Progenitor cell of endocrine pancreas (in vitro differentiated cells): ENCODE results near the gene IRS1. TPM values are rescaled to one million over a fixed set of nuclear protein-coding genes. Genes with fewer than 3 reads are reported as not detected.
A peak's percentile ranks its signal among the peaks of the same experiment; 100 is the strongest.
"Not testable (repeated sequence)": the region's sequence is repeated elsewhere in the genome, so short reads cannot be mapped to it uniquely, and the experiment has no call there.

Source experiments
- DNase-seq: peaks from one replicate; pipeline ENCODE4 v3.0.0; 2021; ENCODE audit warnings: low spot score; ENCODE audit not compliant: unreplicated experiment
- H3K27ac Mint-ChIP-seq: 2 replicates; pipeline ENCODE4 v1.8.0; 2021; ENCODE audit warnings: mild to moderate bottlenecking, moderate library complexity, mixed read lengths
- H3K27me3 Mint-ChIP-seq: 2 replicates; pipeline ENCODE4 v1.8.0; 2021; ENCODE audit warnings: mixed read lengths
- H3K36me3 Mint-ChIP-seq: 2 replicates; pipeline ENCODE4 v1.8.0; 2022; ENCODE audit warnings: mixed read lengths; ENCODE audit not compliant: insufficient read depth
- H3K4me1 Mint-ChIP-seq: 2 replicates; pipeline ENCODE4 v1.8.0; 2021; ENCODE audit warnings: low read depth, mixed read lengths
- H3K4me3 Mint-ChIP-seq: 2 replicates; pipeline ENCODE4 v1.8.0; 2021; ENCODE audit warnings: low read depth, mild to moderate bottlenecking, moderate library complexity, mixed read lengths
- H3K9me3 Mint-ChIP-seq: 2 replicates; pipeline ENCODE4 v1.8.0; 2021; ENCODE audit warnings: low read depth, mixed read lengths
- CTCF ChIP-seq: fragments of 200-600 bp; sonication (generic); IDR thresholded peaks from one replicate; pipeline ENCODE4 v1.5.0; 2021; ENCODE audit warnings: antibody characterized with exemption, mild to moderate bottlenecking; ENCODE audit not compliant: unreplicated experiment
- total RNA-seq: library from RNA; stranded (reverse); gene quantifications from 2 replicates; pipeline ENCODE4 v1.2.1, GENCODE V29; 2021

The IRS1 gene
- total RNA-seq, 1 donor from 2014 or later: 17.1 TPM

GRCh38 chr2:226837787-226838603 is 38.4 kb upstream of the IRS1 start:
- Mint-ChIP-seq H3K4me1 (peaks cover 14% of the 10 kb centered on the region), H3K27ac (peak overlapping the region; percentile 98), H3K4me3 (peak overlapping the region; percentile 91), H3K36me3 (peaks cover 13% of the 10 kb centered on the region), H3K27me3 (no peaks in the 10 kb centered on the region), H3K9me3 (peaks cover 6% of the 10 kb centered on the region)
- DNase-seq: no peak
- TF ChIP-seq CTCF: no peak

- Mint-ChIP-seq H3K4me1 (peaks cover 14% of the 10 kb centered on the region), H3K27ac (peak overlapping the region; percentile 98), H3K4me3 (peak overlapping the region; percentile 91), H3K27me3 (no peaks in the 10 kb centered on the region), H3K36me3 (peaks cover 7% of the 10 kb centered on the region), H3K9me3 (no peaks in the 10 kb centered on the region)
- TF ChIP-seq CTCF: no peak
- DNase-seq: no peak
Observed at GRCh38 chr2:226837334-226837733, 37.7 kb upstream of the IRS1 start.

- Mint-ChIP-seq H3K4me3 (peak overlapping the region; percentile 91), H3K9me3 (no peaks in the 10 kb centered on the region), H3K27me3 (no peaks in the 10 kb centered on the region), H3K36me3 (peaks cover 2% of the 10 kb centered on the region), H3K4me1 (peaks cover 14% of the 10 kb centered on the region), H3K27ac (peak overlapping the region; percentile 98)
- no peak for DNase-seq
- no peak for TF ChIP-seq CTCF
Observed at GRCh38 chr2:226836548-226836885, 36.9 kb upstream of the IRS1 start.

GRCh38 chr2:226835796-226836547 is 36.4 kb upstream of the IRS1 start, which contains the start of gene RHBDD1:
TSS of gene RHBDD1 (plus strand) at chr2:226836054. CDS start at chr2:226864694, 28,640 bp downstream.
- no peak for TF ChIP-seq CTCF
- peak; percentile 87 for DNase-seq
- no peaks in the 10 kb centered on the region for H3K27me3 Mint-ChIP-seq

GRCh38 chr2:226835420-226835795 is 35.8 kb upstream of the IRS1 start:
- peak; percentile 12 for DNase-seq
- Mint-ChIP-seq H3K27me3 (no peaks in the 10 kb centered on the region), H3K4me1 (peaks cover 14% of the 10 kb centered on the region), H3K27ac (peak overlapping the region; percentile 98), H3K4me3 (peak overlapping the region; percentile 91), H3K9me3 (no peaks in the 10 kb centered on the region), H3K36me3 (no peaks in the 10 kb centered on the region)
- TF ChIP-seq CTCF: no peak

More at GRCh38 chr2:226835796-226836547, 36.4 kb upstream of the IRS1 start, which contains the start of gene RHBDD1:
- Mint-ChIP-seq H3K9me3 (no peaks in the 10 kb centered on the region), H3K4me3 (peak within 1 kb of the TSS; percentile 91), H3K4me1 (peaks cover 14% of the 10 kb centered on the region), H3K36me3 (no peaks in the 10 kb centered on the region), H3K27ac (peak within 1 kb of the TSS; percentile 98)

GRCh38 chr2:226834880-226835279 is 35.3 kb upstream of the IRS1 start:
- not testable (repeated sequence) for H3K36me3 Mint-ChIP-seq, DNase-seq, H3K27ac Mint-ChIP-seq, H3K9me3 Mint-ChIP-seq, H3K27me3 Mint-ChIP-seq
- peaks cover 14% of the 10 kb centered on the region for H3K4me1 Mint-ChIP-seq
- H3K4me3 Mint-ChIP-seq: peak overlapping the region; percentile 91
